ENCODE measurements around the gene R3HDM4.
"Not testable (repeated sequence)": the region's sequence is repeated elsewhere in the genome, so short reads cannot be mapped to it uniquely, and the experiment has no call there.

R3HDM4 gene

DNA sequence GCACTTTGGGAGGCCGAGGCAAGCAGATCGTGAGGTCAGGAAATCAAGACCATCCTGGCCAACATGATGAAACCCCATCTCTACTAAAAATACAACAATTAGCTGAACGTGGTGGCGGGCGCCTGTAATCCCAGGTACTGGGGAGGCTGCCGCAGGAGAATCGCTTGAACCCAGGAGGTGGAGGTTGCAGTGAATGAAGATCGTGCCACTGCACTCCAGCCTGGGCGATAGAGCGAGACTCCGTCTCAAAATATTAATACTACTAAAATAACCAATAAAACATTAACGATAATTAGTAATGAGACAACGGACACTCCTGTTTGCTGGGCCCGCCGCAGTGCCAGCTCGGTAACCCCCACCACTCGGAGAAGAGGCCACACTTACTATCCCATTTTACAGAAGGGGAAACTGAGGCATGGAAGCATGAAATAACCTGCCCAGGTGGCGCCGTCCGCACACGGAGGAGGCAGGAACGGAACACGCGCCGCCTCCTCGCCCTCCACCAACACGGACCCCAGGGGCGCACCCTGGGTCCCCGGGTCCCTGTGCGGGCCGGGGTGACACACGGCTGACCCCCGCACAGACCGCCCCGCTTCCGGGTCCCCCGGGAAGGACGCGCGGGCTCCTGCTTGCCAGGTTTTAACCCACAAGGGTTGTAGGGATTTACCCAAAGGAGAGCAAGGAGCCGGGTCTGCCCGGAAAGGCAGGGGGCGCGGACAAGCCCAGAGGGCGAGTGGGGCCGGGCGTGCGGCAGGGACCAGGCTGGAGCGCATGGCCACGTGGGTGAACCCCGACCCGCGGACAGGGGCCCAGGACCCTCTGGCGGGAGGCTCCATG is 1.6 kb downstream of the R3HDM4 start:
- no peak for DNase-seq

DNA sequence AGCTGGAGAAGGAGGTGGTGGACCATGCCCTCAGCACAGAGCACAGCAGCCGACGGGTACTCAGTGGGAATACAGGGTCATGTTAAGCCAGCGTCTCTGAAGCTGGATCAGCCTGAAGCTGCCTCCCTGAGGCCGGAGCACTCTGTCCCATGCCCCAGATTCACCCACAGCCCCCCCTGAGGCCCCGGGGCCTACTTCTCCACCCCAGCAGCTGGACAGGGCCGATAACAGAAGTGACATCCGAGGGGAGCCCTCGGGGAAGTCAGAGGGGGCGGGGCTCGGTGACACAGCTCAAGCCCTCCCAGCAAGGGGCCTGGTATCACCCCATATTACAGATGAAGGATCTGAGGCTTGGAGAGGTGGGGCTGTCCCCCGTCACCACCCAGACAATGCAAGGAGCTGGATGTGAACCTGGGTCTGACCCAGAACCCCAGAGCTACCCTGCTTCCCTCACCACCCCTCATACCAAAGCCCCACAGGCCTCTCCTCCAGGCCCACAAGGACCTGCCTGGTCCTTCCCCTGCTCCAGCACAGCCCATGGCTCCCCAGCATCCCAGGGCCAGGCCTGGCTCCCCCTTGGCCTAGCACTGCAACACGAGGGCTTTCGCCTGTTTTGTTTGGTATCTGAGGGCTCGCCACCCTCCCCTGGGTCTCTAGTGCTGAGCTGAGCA is 5.7 kb downstream of the R3HDM4 start:
- no peak for DNase-seq

GRCh38 chr19:906480-906879 is 6.5 kb downstream of the R3HDM4 start:
- no peak for DNase-seq

GRCh38 chr19:904545-904944 is 8.5 kb downstream of the R3HDM4 start:
- no peak for DNase-seq

DNA sequence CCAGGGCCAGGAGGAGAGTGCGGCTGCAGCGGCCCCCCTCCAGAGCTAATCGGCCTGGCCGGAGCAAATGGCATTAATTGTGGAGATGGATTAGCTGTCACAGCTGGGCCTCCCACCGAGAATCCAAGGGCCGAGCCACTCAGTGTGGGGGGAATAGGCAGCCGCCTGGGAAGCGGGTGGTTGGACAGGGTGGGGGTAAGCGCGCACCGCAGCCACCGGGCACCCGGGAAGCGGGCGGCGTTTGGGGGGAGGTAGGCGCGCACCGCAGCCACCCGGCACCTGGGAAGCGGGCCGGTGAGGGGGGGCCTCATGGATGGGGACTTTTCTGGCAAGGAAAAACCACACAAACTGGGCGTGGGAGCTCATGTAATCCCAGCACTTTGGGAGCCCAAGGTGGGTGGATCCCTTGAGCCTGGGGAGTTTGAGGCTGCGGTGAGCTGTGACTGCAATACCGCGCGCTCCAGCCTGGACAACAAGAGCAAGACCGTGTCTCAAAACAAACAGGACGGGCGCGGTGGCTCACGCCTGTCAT is 9.7 kb downstream of the R3HDM4 start:
- DNase-seq, result no peak

- no peak for DNase-seq
Measured at GRCh38 chr19:902446-903226, 10.4 kb downstream of the R3HDM4 start.

DNA sequence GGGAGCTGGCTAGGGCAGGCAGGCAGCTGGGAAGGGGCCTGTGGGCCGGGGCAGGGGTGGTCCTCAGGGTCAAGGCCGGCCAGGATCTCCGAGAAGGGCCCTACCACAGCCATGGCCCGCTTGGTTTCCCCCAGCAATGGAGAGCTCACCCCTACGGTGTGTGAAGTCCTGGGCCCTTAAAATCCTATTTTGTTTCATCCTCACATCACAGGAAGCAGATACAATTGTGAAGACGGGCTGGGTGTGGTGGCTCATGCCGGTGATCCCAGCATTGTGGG is 11.0 kb downstream of the R3HDM4 start:
- no peak for DNase-seq

DNA sequence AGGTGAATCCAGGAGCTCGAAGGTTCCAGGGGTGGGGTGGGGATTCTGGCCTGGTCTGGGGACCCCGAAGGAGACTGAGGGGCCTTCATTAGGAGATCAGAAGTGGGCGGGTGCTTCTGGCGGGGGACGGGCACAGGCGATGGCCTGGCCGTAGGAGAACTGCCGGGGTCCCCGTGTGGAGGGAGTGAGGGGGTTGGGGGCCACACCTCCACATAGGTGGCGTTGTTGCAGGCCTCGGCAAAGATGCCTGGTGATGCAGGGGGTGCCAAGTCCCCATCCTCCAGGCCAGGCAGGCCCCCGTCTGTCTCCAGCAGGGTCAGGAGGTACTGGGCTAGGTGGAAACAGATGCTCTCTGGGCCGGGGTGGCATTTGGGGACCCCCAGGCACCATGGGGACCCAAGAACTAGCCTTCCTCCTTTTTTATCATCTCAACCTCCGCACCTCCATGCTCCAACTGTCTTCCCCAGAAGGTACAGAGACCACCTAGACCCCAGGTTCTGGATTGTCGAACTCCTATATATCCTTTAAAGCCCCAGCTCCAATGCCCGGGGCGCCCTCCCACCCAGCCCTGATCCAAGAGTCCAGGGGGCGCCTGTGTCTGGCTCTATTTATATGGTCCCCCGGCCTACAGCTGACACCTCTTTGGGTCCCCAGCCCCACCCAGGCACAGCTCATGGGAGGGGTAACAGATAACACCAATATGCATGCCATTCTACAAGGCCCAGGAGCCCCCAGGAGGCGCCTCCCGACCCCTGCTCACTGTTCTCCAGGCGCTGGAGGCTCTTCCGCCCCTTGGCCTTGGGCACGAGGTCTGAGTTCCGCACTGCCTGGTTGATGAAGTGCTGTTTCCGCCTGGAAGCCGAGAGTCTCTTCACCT is 11.6 kb downstream of the R3HDM4 start:
- no peak for DNase-seq

DNA sequence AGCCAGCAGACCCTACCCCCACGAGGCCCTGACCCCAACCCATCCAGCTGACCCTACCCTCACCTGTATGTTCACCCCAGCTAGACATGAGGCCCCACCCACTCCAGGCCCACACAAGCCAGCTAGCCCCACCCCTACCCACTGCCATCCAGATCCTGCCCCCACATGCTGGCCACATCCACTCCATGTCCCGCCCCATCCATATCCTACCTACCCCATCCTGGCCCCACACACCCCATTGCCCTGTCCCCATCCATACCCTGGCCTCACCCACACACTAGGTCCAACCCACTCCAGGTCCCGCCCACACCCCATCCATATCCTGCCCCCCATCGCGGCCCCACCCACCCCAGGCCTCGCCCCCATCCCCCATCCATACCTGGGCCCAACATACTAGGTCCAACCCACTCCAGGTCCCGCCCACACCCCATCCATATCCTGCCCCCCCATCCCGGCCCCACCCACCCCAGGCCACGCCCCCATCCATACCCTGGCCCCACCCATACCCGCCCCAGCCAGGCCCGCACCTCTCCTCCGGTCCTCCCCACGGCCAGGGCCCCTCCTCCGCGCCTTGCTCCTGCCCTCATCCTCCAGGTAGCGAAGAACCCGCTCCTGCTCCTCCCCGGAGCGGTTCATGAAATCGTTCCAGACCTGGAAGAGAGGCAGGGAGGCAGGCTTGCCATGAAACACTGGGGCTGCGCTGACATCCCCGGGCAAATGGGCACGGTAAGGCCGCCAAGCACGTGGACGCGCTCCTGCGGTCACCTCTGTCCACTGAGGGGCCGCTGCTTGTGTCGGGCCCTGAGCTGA is 12.5 kb downstream of the R3HDM4 start:
- DNase-seq, result no peak

DNA sequence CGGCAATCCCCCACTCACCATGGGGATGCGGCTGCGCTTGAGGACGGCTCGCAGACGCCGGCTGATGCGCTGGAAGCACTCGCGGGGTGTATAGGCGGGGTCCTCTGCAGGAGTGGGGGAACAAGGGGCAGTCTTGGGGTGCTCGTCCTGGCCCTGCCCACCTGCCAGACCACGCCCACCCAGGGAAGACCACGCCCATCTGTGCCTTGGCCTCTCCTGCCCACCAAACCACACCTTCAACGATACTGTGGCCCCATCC is 13.0 kb downstream of the R3HDM4 start:
- no peak for DNase-seq

DNA sequence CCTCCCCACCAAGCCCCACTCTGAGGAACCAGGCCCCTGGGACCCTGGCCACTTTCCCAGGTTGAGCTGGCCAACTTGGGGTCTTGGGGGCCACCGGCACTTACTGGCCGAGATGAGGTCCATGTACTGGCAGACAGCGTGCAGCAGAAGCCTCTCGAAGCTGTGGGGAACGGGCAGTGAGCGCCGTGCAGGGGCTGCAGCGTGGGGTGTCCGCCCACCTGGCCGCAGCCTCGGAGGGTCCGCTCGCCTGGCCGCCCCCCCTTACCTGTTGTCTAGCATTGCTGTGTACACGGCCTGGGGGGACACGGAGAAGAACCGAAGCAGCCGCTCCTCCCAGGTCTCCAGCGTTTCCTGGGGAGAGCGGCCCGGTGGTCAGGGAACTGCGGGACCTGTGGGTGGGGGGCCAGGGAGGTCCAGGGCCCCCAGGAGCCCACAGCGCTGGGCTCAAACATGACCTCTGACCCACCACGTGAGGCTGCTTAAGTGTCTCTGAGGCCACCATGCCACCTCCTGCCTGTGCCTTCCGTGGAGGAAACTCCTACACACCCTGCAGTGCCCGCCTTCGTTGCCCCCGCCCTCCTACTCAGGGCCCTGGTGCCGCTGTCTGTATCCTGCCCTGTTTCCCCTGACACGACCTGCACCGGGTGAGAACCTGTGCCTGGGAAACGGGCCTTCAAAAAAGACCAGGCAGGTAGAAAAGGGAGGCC is 13.5 kb downstream of the R3HDM4 start:
- DNase-seq, result no peak

GRCh38 chr19:898663-899062 is 14.4 kb downstream of the R3HDM4 start:
- DNase-seq, result no peak

- DNase-seq, result no peak
Measured at GRCh38 chr19:897442-898039, 15.5 kb downstream of the R3HDM4 start.

GRCh38 chr19:896999-897398 is 16.0 kb downstream of the R3HDM4 start:
- DNase-seq, result no peak

DNA sequence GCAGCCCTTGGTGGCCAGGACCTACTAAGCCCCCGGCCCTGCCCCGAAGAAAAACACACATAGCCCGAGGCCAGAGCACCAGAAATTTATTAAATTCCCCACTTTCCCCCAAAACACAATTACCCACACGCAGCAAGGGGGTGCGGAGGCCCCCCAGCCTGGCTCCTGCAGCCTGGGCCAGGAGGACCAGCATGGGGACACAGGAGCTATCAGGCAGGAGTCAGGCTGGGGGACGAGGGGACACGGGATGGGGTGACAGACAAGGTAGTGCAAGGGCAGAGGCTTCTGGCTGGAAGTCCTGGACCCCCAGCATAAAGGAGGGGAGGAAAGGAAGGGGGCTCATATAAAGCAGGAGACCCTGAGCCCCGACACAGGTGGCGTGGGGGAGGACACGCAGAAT is 16.6 kb downstream of the R3HDM4 start:
- no peak for DNase-seq

GRCh38 chr19:892894-893689 is 19.9 kb downstream of the R3HDM4 start, which contains the start of the genes MED16 and RNU6-9:
Gene MED16 (minus strand): TSS chr19:893187. CDS start chr19:891131, 2,056 bp downstream.
Gene RNU6-9 (plus strand): TSS chr19:893484.
- DNase-seq, result peak; percentile 73

GRCh38 chr19:892243-892893 is 20.7 kb downstream of the R3HDM4 start:
- no peak for DNase-seq

DNA sequence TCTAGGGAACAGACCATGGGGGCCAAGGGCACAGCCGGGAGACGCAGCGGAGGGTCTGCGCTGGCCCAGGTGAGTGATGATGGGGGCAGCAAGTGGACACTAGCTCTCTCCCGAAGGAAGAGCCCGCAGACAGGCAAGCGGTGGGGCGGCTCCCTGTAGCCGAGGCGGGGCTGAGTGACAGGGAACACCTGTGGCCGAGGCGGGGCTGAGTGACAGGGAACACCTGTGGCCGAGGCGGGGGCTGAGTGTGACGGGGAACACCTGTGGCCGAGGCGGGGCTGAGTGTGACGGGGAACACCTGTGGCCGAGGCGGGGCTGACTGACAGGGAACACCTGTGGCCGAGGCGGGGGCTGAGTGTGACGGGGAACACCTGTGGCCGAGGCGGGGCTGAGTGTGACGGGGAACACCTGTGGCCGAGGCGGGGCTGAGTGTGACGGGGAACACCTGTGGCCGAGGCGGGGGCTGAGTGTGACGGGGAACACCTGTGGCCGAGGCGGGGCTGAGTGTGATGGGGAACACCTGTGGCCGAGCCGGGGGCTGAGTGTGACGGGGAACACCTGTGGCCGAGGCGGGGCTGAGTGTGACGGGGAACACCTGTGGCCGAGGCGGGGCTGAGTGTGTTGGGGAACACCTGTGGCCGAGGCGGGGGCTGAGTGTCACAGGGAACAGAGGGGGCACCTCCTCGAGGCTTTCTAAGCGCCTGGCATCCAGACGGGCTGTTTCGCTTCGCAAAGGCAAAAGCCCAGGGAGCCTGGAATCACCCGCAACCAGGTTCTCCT is 21.4 kb downstream of the R3HDM4 start:
- DNase-seq, result not testable (repeated sequence)
